ENCODE measurements around the gene SYNGR4.
"Not testable (repeated sequence)": the region's sequence is repeated elsewhere in the genome, so short reads cannot be mapped to it uniquely, and the experiment has no call there.

SYNGR4 gene

GRCh38 chr19:48373567-48373966 is 9.4 kb downstream of the SYNGR4 start:
- no peak for DNase-seq

GRCh38 chr19:48378194-48378570 is 14.0 kb downstream of the SYNGR4 start:
- no peak for DNase-seq

- no peak for DNase-seq
Measured at GRCh38 chr19:48379058-48379457, 14.9 kb downstream of the SYNGR4 start.

GRCh38 chr19:48381178-48381950 is 17.2 kb downstream of the SYNGR4 start:
- no peak for DNase-seq

- no peak for DNase-seq
Measured at GRCh38 chr19:48382286-48382685, 18.1 kb downstream of the SYNGR4 start.

- no peak for DNase-seq
Measured at GRCh38 chr19:48385461-48386087, 21.4 kb downstream of the SYNGR4 start.

- DNase-seq: no peak
Measured at GRCh38 chr19:48386981-48387380, 22.8 kb downstream of the SYNGR4 start.

- no peak for DNase-seq
Measured at GRCh38 chr19:48390188-48391099, 26.3 kb downstream of the SYNGR4 start.

GRCh38 chr19:48391100-48392005 is 27.2 kb downstream of the SYNGR4 start, which contains the start of gene KDELR1:
Gene KDELR1, minus strand, starts transcription at chr19:48391551. Its CDS starts 193 bp downstream, at chr19:48391358.
- DNase-seq: no peak

- DNase-seq: not testable (repeated sequence)
Measured at GRCh38 chr19:48392006-48392344, 27.8 kb downstream of the SYNGR4 start.

- DNase-seq: no peak
Measured at GRCh38 chr19:48392860-48393558, 28.8 kb downstream of the SYNGR4 start.

GRCh38 chr19:48393559-48394330 is 29.6 kb downstream of the SYNGR4 start, which contains the start of gene GRIN2D:
Gene GRIN2D, plus strand, starts transcription at chr19:48393668. Its CDS starts 4,725 bp downstream, at chr19:48398393.
- DNase-seq: no peak

GRCh38 chr19:48394331-48395169 is 30.4 kb downstream of the SYNGR4 start:
- DNase-seq: no peak

GRCh38 chr19:48395170-48395455 is 30.9 kb downstream of the SYNGR4 start:
- DNase-seq: no peak

GRCh38 chr19:48395499-48395898 is 31.3 kb downstream of the SYNGR4 start:
- DNase-seq: no peak

- no peak for DNase-seq
Measured at GRCh38 chr19:48396016-48396823, 32.1 kb downstream of the SYNGR4 start.

- no peak for DNase-seq
Measured at GRCh38 chr19:48396824-48397176, 32.6 kb downstream of the SYNGR4 start.

GRCh38 chr19:48397263-48398101 is 33.3 kb downstream of the SYNGR4 start:
- no peak for DNase-seq

- DNase-seq: no peak
Measured at GRCh38 chr19:48398102-48398374, 33.9 kb downstream of the SYNGR4 start.
